ENCODE data around the gene TRPC4AP.

Gene TRPC4AP

GRCh38 chr20:35000311-35000921, 92.2 kb downstream of the TRPC4AP start:
- no peak for TF ChIP-seq CTCF (conservative IDR thresholded peaks at IDR 0.05; ENCODE audit: low read length)
- DNase-seq (ENCODE audit: low read depth), result no peak
- H3K4me3 ChIP-seq (ENCODE audit: low read length), result no peak overlapping the region

GRCh38 chr20:34999782-35000181, 92.8 kb downstream of the TRPC4AP start:
- DNase-seq (ENCODE audit: low read depth), result no peak
- no peak for TF ChIP-seq CTCF (conservative IDR thresholded peaks at IDR 0.05; ENCODE audit: low read length)
- H3K4me3 ChIP-seq (ENCODE audit: low read length), result no peak overlapping the region

GRCh38 chr20:34999021-34999451, 93.6 kb downstream of the TRPC4AP start:
- no peak for DNase-seq (ENCODE audit: low read depth)
- no peak overlapping the region for H3K4me3 ChIP-seq (ENCODE audit: low read length)
- TF ChIP-seq CTCF (conservative IDR thresholded peaks at IDR 0.05; ENCODE audit: low read length), result no peak

GRCh38 chr20:34998331-34998950, 94.2 kb downstream of the TRPC4AP start:
- no peak for DNase-seq (ENCODE audit: low read depth)
- TF ChIP-seq CTCF (conservative IDR thresholded peaks at IDR 0.05; ENCODE audit: low read length), result no peak
- H3K4me3 ChIP-seq (ENCODE audit: low read length), result no peak overlapping the region

GRCh38 chr20:34997774-34998173, 94.8 kb downstream of the TRPC4AP start:
- DNase-seq (ENCODE audit: low read depth), result no peak
- TF ChIP-seq CTCF (conservative IDR thresholded peaks at IDR 0.05; ENCODE audit: low read length), result no peak
- no peak overlapping the region for H3K4me3 ChIP-seq (ENCODE audit: low read length)

- no peak for DNase-seq (ENCODE audit: low read depth)
- H3K4me3 ChIP-seq (ENCODE audit: low read length), result no peak overlapping the region
- TF ChIP-seq CTCF (conservative IDR thresholded peaks at IDR 0.05; ENCODE audit: low read length), result no peak
Measured at GRCh38 chr20:34997131-34997561, 95.5 kb downstream of the TRPC4AP start.

Data from AG10803 (cell line).